Measurements from ENCODE around the gene PPP3R1.

DNA sequence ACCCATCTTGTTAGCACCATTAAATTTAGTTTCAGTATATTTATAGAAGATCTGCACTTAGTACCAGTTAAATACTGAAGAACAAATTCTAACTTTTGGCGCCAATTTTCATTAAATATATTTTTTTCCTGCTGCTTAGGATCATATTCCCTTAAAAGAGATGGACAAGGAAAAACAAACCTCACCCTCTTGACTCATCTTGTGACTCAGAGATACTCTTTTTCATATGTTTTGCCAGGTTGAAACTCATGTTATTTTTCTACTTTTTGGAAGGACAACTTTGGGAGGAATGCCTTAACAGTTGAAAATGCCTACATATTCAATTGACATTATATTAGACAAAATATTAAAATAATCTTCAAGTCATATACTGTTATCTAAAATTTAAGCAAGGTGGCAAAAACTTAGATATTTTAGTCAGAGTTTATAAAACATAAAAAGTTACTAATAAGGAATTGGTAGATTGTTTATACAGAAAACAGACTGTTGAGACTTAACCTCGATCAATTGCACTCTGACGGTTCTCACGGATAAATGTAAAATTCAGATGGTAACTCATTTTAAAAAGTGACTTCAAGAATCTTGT, 58.5 kb downstream of the PPP3R1 start:
- TF ChIP-seq, protein P1, sequence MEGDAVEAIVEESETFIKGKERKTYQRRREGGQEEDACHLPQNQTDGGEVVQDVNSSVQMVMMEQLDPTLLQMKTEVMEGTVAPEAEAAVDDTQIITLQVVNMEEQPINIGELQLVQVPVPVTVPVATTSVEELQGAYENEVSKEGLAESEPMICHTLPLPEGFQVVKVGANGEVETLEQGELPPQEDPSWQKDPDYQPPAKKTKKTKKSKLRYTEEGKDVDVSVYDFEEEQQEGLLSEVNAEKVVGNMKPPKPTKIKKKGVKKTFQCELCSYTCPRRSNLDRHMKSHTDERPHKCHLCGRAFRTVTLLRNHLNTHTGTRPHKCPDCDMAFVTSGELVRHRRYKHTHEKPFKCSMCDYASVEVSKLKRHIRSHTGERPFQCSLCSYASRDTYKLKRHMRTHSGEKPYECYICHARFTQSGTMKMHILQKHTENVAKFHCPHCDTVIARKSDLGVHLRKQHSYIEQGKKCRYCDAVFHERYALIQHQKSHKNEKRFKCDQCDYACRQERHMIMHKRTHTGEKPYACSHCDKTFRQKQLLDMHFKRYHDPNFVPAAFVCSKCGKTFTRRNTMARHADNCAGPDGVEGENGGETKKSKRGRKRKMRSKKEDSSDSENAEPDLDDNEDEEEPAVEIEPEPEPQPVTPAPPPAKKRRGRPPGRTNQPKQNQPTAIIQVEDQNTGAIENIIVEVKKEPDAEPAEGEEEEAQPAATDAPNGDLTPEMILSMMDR (IDR thresholded peaks at IDR 0.05; ENCODE audit: low read depth, low read length, missing input control): no peak
- TF ChIP-seq GABPA (IDR thresholded peaks at IDR 0.05 in 1 of 2, conservative IDR thresholded peaks at IDR 0.05 in 1 of 2): no peak
- TF ChIP-seq RAD21 (IDR thresholded peaks at IDR 0.05): no peak
